UCSD-AML1 (cell line): ENCODE data around the gene HOXB5.

ENCODE experiments used
- DNase-seq: peaks from one replicate; lab custom pipeline; 2025; ENCODE audit not compliant: unreplicated experiment; lab: John Stamatoyannopoulos, UW

The HOXB5 gene

GRCh38 chr17:48591255-48592056 is 2.1 kb downstream of the HOXB5 start:
- no peak for DNase-seq

DNA sequence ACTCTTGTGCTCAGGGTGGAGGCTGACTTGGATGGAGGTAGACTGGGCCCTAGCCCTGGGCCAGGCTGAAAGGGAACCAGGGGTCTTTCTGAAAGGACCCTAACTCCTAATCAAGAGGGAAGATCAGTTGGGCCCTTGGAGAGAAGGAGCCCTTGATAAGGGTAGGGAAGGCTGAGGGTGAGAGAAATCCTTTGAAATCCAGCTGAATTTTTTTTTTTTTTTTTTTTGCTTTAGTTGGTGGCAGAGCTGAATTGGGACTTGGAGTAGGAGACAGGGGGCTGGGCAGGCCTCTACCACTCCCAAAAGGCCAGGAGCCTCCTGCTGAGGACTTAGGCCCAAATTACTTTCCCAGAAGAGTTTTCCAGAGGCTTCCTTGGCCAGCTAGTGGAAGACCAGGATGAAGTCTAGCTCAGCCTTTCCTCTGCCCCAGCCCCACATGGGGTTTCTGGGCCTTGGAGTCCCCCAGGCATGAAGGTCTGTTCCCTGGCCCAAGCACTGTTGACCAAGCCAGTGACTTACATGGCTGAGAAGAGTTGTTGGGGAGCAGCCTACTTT is 2.9 kb downstream of the HOXB5 start:
- DNase-seq: no peak

DNA sequence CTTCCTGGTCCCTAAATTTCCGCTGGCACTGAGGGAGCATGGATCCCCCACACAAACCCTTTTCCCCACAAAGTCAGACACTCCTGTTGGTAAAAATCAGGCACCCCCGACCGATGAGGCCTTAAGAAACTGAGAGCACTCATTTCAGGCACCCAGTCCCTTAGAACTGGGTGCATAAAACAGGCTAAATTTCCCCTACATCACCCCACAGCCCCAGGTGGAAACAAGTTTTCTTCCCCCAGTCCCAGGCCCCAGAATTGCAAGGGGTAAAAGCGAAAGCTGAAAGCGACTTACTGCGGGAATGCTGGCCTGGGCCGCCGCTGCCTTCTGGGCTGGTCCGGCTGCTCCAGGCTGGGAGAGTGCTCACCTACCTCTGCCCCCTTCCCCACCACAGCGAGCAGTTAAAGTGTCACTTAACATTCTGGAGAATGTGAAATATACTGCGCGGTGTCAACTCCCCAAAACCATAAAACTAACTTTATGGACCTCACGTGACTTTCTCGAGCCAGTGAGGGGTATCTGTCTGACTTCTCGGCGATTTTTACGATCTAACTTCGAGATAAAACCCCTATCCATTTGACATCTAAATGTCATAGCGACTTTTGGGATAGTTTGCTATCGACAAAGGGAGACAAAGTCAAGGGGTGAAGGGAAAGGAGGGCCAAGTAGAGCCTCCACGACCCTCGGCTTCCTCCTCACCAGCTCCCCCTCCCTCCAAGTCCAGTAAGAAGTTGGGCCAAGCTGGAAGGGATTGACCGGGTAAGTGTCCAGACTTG is 3.6 kb downstream of the HOXB5 start, which contains the start of gene HOXB3:
HOXB3 (minus strand) TSS at position 411 of the 776 bp plus-strand sequence. CDS start 37,767 bp downstream, outside the sequence.
- no peak for DNase-seq

- DNase-seq: no peak
These were observed 4.3 kb downstream of the HOXB5 start for GRCh38 chr17:48589060-48589830.

DNA sequence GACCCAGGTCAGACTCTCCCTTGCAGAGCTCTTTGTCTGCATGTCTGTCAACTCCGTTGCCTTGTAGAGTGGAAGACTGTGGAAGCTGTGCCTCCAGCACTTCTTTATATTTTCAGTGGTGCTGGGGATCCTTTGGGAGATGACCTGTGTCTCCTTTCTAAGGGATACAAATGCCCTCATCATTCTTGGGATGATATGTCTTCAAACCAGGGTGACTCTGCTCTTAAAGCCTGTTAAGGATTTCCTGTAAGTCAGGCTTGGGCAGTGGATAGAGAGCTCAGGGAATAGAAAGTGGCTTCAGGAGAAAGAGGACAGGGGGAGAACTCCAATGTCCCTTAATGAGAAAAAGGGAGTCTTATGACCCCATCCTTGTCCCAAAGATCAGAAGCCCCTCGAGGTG is 5.1 kb downstream of the HOXB5 start:
- no peak for DNase-seq

DNA sequence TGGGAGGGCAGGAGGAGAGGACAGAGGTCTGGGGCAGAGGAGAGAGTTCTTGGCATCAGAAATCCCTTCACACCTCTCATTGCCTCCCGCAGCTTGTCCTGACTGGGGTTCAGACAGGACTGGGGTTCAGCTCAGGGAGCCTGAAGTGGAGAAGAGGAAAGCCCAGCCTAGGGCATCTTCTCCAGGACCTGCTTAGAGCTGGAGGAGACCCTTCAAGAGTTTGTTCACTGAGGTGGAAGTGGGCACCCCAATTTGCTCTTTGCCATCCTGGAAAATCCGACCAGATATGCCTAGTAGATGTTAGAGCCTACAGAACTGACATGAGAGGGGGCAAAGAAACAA is 5.5 kb downstream of the HOXB5 start:
- no peak for DNase-seq

DNA sequence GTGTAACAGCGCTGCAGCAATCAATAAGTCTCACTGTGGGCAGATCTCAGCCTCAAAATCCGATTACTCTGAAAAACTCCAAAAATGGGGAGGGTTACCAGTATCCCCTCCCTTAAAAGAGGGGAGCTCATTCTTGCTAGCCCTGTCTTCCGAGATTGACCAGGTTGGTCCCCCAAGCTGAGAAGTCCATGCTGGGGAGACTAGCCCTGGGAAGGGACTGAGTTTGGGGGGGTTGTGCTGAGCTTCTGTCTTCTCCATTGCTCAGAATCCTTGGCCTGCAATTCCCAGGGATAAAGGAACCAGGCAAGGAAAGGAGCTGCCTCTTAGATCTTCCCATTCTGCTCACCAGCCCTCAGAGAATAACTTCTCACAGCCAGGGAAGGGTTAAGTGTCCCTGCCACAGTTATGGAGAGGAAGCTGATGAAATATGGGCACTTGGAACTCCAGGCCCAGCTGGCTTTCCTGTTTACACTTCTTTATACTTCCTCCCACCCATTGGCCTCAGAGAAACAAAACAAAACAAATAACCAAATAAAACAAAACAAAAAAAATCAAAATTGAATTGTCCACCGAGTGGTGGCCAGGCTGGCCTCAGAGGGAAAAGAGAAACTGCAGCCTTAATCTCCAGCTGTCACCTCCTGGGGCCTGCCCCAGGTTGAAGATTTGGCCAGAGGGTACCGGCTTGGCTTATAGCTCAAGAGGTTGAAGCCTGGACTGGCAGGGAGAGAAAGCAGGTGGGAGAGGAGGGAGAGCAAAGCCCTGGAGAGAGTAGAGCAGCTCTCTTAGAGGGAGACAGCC is 6.1 kb downstream of the HOXB5 start:
- DNase-seq: peak; percentile 52

GRCh38 chr17:48586355-48587258 is 7.0 kb downstream of the HOXB5 start:
- DNase-seq: no peak

GRCh38 chr17:48584223-48584741 is 9.3 kb downstream of the HOXB5 start:
- no peak for DNase-seq

GRCh38 chr17:48583708-48584222 is 9.8 kb downstream of the HOXB5 start:
- no peak for DNase-seq

DNA sequence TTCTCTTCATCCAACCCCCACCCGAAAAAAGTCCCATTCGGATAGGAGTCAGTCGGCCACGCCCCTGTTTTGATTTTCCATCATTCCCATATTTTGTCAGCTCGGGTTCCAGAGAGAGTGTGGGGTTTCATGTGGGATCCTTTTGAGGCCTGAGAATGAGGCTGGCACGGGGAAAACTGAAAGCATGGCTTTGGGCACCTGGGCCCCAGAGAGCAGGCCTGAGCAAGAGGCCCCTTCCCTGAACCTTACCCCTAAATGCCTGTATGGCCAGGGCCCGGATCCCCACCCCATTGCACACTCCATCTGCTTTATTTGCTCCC is 10.9 kb downstream of the HOXB5 start:
- no peak for DNase-seq

DNA sequence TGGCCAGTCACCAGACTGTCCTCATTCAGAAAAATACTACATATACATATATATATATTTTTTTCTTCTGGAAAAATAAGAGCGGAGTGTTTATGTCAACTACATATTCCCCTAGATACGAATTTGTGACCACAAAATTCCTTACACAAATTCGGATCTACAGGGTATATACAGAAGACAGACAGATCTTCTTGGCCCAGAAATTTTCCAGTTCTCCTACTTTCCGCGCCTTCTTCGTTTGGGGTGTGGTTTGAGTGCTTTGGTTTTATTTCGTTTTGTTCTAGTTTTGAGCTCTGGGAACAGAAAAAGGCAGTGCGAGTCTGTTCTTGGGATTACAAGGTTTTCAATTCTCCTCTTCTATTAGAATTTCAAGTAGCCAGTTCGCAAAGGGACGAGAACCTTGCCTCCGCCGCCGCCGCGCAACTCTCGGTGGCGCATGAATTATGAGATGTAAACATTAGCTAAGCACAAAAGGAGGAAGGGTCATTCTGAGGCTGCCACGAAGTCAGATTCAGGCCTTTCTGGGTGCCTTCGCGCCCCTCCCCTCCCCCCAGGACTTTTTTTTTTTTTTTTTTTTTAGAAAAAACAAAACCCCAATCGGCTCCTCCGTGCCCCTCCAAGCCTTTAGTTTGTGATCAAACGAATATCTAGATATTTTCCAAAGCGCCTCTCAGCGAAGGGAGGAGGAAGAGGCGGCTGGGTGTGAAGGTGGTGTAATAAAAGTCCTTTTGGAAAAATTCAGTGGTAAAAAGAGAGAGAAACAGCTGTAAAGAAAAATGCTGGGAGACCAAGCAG is 13.6 kb downstream of the HOXB5 start:
- no peak for DNase-seq

GRCh38 chr17:48579471-48579759 is 14.2 kb downstream of the HOXB5 start:
- no peak for DNase-seq

DNA sequence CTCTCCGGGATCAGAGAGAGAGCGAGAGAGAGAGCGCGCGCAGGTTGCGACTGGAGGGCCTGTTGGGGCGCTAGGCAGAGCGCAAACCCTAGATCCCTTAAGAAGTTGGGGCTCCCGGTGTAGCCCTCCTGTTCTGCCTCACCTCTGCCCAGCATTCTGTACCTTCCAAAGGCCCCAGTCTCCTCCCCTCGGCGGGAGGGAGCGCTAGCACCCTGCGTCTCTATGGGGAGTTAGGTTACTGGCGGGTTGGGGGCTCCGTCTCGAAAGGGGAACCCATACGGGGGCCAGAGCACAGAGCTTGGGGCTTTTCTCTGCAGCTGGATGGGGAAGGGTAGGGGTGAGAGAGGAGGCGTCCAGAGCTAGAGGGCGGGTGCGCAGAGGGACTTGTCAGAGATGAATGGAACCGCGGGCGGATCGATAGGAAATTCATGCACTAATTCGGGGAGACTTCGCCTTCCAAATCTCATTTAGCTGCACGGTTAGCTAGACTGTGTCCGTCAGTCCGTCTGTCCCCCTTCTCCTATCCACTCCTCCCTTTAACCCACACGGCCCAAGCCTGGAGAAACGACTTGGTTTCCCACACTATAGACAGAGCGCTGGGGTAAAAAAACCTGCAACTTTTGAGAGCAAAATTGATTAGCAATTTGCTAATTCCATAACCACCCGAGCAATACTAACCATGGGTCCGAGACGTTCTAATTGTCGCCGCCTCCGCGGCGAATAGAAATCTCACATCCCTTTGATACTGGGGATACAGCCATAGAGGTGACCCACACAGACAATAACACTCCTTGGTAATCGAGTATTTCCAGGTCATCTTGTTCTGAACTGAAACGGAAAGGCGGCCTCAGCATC is 14.7 kb downstream of the HOXB5 start:
- no peak for DNase-seq

GRCh38 chr17:48577946-48578615 is 15.5 kb downstream of the HOXB5 start, which contains the start of gene HOXB4:
Gene HOXB4, minus strand, starts transcription at chr17:48578350. Its CDS starts 31 bp downstream, at chr17:48578319.
- DNase-seq: peak; percentile 81

DNA sequence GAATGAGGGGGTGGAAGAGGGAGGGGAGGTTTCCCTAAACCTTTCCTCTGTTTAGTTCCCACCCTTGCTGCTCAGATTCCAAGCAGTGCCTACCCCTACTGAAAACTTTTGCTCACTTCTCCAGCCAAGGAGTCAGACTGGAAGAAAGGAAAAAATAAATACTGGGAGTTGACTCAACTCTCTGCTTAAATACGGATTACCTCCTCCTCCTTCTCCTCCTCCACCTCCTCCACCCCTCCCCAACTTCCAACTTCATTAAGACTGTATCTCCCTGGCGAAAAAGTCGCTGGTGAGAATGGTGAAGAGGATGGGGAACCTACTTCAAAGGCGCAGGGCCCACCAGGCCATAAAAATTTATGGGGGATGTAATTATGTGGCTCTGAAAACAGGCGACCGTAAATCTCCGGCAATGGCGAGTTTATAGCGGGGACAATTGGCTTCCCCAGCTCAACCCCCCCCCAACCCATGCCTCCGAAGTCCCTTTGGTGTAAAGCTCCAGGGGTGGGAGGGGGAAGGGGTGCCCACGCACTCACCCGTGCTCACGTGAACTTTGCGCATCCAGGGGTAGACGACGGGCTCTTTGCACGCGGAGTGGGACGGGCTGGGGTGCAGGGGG is 16.1 kb downstream of the HOXB5 start:
- peak; percentile 42 for DNase-seq
